ENCODE data around the gene TUBB2B. TPM values are rescaled to one million over a fixed set of nuclear protein-coding genes. Genes with fewer than 3 reads are reported as not detected.

Gene TUBB2B
- total and polyA plus RNA-seq, 10 of the 15 experiments (the other 5 are each of a cell fraction or from before 2014, with no cell fraction given): 2.6 to 75.2 (median 21.2) TPM

GRCh38 chr6:3175715-3176402, 51.6 kb downstream of the TUBB2B start:
- ATAC-seq: no peak
- intact Hi-C loops (cut with micrococcal nuclease; ENCODE audit: unreplicated experiment): no loop called here
- no peaks in the 10 kb centered on the region for H3K9me3 ChIP-seq (replicated peaks; ENCODE audit: control insufficient read depth, insufficient read depth, low read length)
- RAD21 ChIA-PET (ENCODE audit: unreplicated experiment): no interaction called here
- no peak for FAIRE-seq
- H3K27me3 ChIP-seq (replicated peaks in 1 of 2; ENCODE audit: control insufficient read depth in 2 of 2, insufficient read depth in 2 of 2, low read length in 1 of 2): no peaks in the 10 kb centered on the region
- 33% methylated on average over 11 of the region's 11 CpGs for WGBS (ENCODE audit: insufficient coverage, insufficient replicate concordance, low lambda C conversion rate, missing lambda C conversion rate)
- POLR2A ChIA-PET: no interaction called here
- H2AFZ ChIP-seq (ENCODE audit: control insufficient read depth, low read depth, low read length): no peak overlapping the region
- H3K4me1 ChIP-seq (ENCODE audit: control insufficient read depth, insufficient read depth, low read length): no peaks in the 10 kb centered on the region
- no peaks in the 10 kb centered on the region for H3K36me3 ChIP-seq (ENCODE audit: control insufficient read depth in 2 of 2, insufficient read depth in 2 of 2, low read length in 1 of 2)
- in situ Hi-C loops (cut with MboI): no loop called here
- H3K79me2 ChIP-seq (ENCODE audit: control insufficient read depth, insufficient read depth, low read length): no peaks in the 10 kb centered on the region
- H3K4me2 ChIP-seq (ENCODE audit: control insufficient read depth, insufficient read depth): no peak overlapping the region
- TF ChIP-seq HCFC1 (IDR thresholded peaks at IDR 0.05; ENCODE audit: low read length) (no peak), POLR2A (IDR thresholded peaks at IDR 0.05; ENCODE audit: low read depth, low read length) (no peak), SMARCA5 (IDR thresholded peaks at IDR 0.05) (no peak), KDM1A (IDR thresholded peaks at IDR 0.05; ENCODE audit: borderline replicate concordance) (no peak), TARDBP (IDR thresholded peaks at IDR 0.05; ENCODE audit: borderline replicate concordance) (no peak), HDAC6 (IDR thresholded peaks at IDR 0.05; ENCODE audit: unreplicated experiment) (no peak), E2F4 (IDR thresholded peaks at IDR 0.05; ENCODE audit: low read depth, low read length) (no peak), RFX5 (IDR thresholded peaks at IDR 0.05; ENCODE audit: low read depth, low read length) (no peak), ZZZ3 (IDR thresholded peaks at IDR 0.05; ENCODE audit: control insufficient read depth, insufficient read length, low read depth) (no peak), MAX (IDR thresholded peaks at IDR 0.05; ENCODE audit: low read depth, low read length) (no peak), ETV6 (conservative IDR thresholded peaks at IDR 0.05 in 1 of 2, IDR thresholded peaks at IDR 0.05 in 1 of 2; ENCODE audit: borderline replicate concordance in 1 of 2, low read depth in 1 of 2) (no peak)
- no peaks in the 10 kb centered on the region for H4K20me1 ChIP-seq (ENCODE audit: control insufficient read depth, insufficient read depth)
- no peak overlapping the region for H3K27ac ChIP-seq (ENCODE audit: control insufficient read depth, insufficient read depth)
- no peak for DNase-seq (ENCODE audit: low read depth, low spot score)
- SMC1A ChIA-PET (ENCODE audit: uncharacterized antibody, unreplicated experiment): interaction anchor here (0.6 kb wide), 1 partner anchor 20 kb away, joined by 3 read pairs; no protein-coding TSS in a partner anchor
- no peak overlapping the region for H3K9ac ChIP-seq (ENCODE audit: control insufficient read depth, insufficient read depth, low read length)
- no peak overlapping the region for H3K4me3 ChIP-seq
- BruUV-seq (replicated peaks): no TSS peak
- CTCF ChIA-PET: no interaction called here

Other genes starting within 250 kb of the TUBB2B start
- gene NQO2, start 227.8 kb downstream of the TUBB2B start, total RNA-seq (2014; rRNA removed): 0.68 and 0.76 TPM in 2 replicates
- gene NQO2, start 227.8 kb downstream of the TUBB2B start, total RNA-seq (2014; rRNA removed; fragmentation: Illumina TruSeq; extraction: Trizol): 0.64 and 0.81 TPM in 2 replicates
- 1.3 and 2.2 TPM in 2 replicates for gene NQO2, start 227.8 kb downstream of the TUBB2B start, total RNA-seq (2021)
- 0.73 and 1.1 TPM in 2 replicates for gene NQO2, start 227.8 kb downstream of the TUBB2B start, polyA plus RNA-seq (2011; rRNA removed)
- gene NQO2, start 227.8 kb downstream of the TUBB2B start, polyA plus RNA-seq (2014; fragmentation: Illumina TruSeq; extraction: Trizol): 0.29 and 0.79 TPM in 2 replicates
- gene NQO2, start 227.8 kb downstream of the TUBB2B start, polyA plus RNA-seq (2014; fragmentation: Nextera tagmentation; extraction: Ambion mirVana): under 1 TPM; 0.55 to 0.66 TPM
- 0.76 and 1.2 TPM in 2 replicates for gene NQO2, start 227.8 kb downstream of the TUBB2B start, polyA plus RNA-seq (2014; rRNA removed)
- 1 to 10 TPM; 2.4 to 2.6 TPM for gene NQO2, start 227.8 kb downstream of the TUBB2B start, polyA plus RNA-seq (2016; fragmentation: Nextera tagmentation; extraction: Ambion mirVana)
- 6.5 TPM in 2 replicates for gene RIPK1, start 159.2 kb downstream of the TUBB2B start, total RNA-seq (2014; rRNA removed)
- gene RIPK1, start 159.2 kb downstream of the TUBB2B start, total RNA-seq (2014; rRNA removed; fragmentation: Illumina TruSeq; extraction: Trizol): 6.6 and 6.8 TPM in 2 replicates
- 6.4 and 7.2 TPM in 2 replicates for gene RIPK1, start 159.2 kb downstream of the TUBB2B start, total RNA-seq (2021)
- gene RIPK1, start 159.2 kb downstream of the TUBB2B start, polyA plus RNA-seq (2011; rRNA removed): 11.2 and 12.5 TPM in 2 replicates
- gene RIPK1, start 159.2 kb downstream of the TUBB2B start, polyA plus RNA-seq (2014; fragmentation: Illumina TruSeq; extraction: Trizol): 9.4 and 10.9 TPM in 2 replicates
- 1 to 10 TPM; 1.6 to 2.2 TPM for gene RIPK1, start 159.2 kb downstream of the TUBB2B start, polyA plus RNA-seq (2014; fragmentation: Nextera tagmentation; extraction: Ambion mirVana)
- gene RIPK1, start 159.2 kb downstream of the TUBB2B start, polyA plus RNA-seq (2014; rRNA removed): 5.1 and 6.2 TPM in 2 replicates
- gene RIPK1, start 159.2 kb downstream of the TUBB2B start, polyA plus RNA-seq (2016; fragmentation: Nextera tagmentation; extraction: Ambion mirVana): 1 to 10 TPM; 3.8 to 5.1 TPM
- 11.3 and 12.2 TPM in 2 replicates for gene BPHL, start 108.9 kb downstream of the TUBB2B start, total RNA-seq (2014; rRNA removed)
- 10.9 and 12.9 TPM in 2 replicates for gene BPHL, start 108.9 kb downstream of the TUBB2B start, total RNA-seq (2014; rRNA removed; fragmentation: Illumina TruSeq; extraction: Trizol)
- 12.9 and 13.7 TPM in 2 replicates for gene BPHL, start 108.9 kb downstream of the TUBB2B start, total RNA-seq (2021)
- 11.2 and 11.8 TPM in 2 replicates for gene BPHL, start 108.9 kb downstream of the TUBB2B start, polyA plus RNA-seq (2011; rRNA removed)
- 10.8 and 11.7 TPM in 2 replicates for gene BPHL, start 108.9 kb downstream of the TUBB2B start, polyA plus RNA-seq (2014; fragmentation: Illumina TruSeq; extraction: Trizol)
- gene BPHL, start 108.9 kb downstream of the TUBB2B start, polyA plus RNA-seq (2014; fragmentation: Nextera tagmentation; extraction: Ambion mirVana): 10 to 100 TPM in 1 of 2 experiments, 1 to 10 TPM in 1; 8.0 to 12.9 TPM
- 13.3 and 13.8 TPM in 2 replicates for gene BPHL, start 108.9 kb downstream of the TUBB2B start, polyA plus RNA-seq (2014; rRNA removed)
- gene BPHL, start 108.9 kb downstream of the TUBB2B start, polyA plus RNA-seq (2016; fragmentation: Nextera tagmentation; extraction: Ambion mirVana): 10 to 100 TPM; 15.9 to 17.8 TPM
- 47.0 and 49.5 TPM in 2 replicates for gene TUBB2A, start 70.1 kb downstream of the TUBB2B start, total RNA-seq (2014; rRNA removed)
- 17.8 and 22.7 TPM in 2 replicates for gene TUBB2A, start 70.1 kb downstream of the TUBB2B start, total RNA-seq (2014; rRNA removed; fragmentation: Illumina TruSeq; extraction: Trizol)
- gene TUBB2A, start 70.1 kb downstream of the TUBB2B start, total RNA-seq (2021): 46.6 and 47.6 TPM in 2 replicates
- gene TUBB2A, start 70.1 kb downstream of the TUBB2B start, polyA plus RNA-seq (2011; rRNA removed): 2.3 and 4.9 TPM in 2 replicates
- 9.6 and 23.1 TPM in 2 replicates for gene TUBB2A, start 70.1 kb downstream of the TUBB2B start, polyA plus RNA-seq (2014; fragmentation: Illumina TruSeq; extraction: Trizol)
- gene TUBB2A, start 70.1 kb downstream of the TUBB2B start, polyA plus RNA-seq (2014; fragmentation: Nextera tagmentation; extraction: Ambion mirVana): 1 to 10 TPM; 2.2 to 6.0 TPM
- 46.1 and 49.3 TPM in 2 replicates for gene TUBB2A, start 70.1 kb downstream of the TUBB2B start, polyA plus RNA-seq (2014; rRNA removed)
- gene TUBB2A, start 70.1 kb downstream of the TUBB2B start, polyA plus RNA-seq (2016; fragmentation: Nextera tagmentation; extraction: Ambion mirVana): 10 to 100 TPM; 39.5 to 44.0 TPM
- gene PSMG4, start 31.3 kb upstream of the TUBB2B start, total RNA-seq (2014; rRNA removed): 51.4 and 56.9 TPM in 2 replicates
- gene PSMG4, start 31.3 kb upstream of the TUBB2B start, total RNA-seq (2014; rRNA removed; fragmentation: Illumina TruSeq; extraction: Trizol): 19.6 and 22.8 TPM in 2 replicates
- 32.4 and 32.9 TPM in 2 replicates for gene PSMG4, start 31.3 kb upstream of the TUBB2B start, total RNA-seq (2021)
- gene PSMG4, start 31.3 kb upstream of the TUBB2B start, polyA plus RNA-seq (2011; rRNA removed): 25.3 and 26.6 TPM in 2 replicates
- 8.2 and 11.4 TPM in 2 replicates for gene PSMG4, start 31.3 kb upstream of the TUBB2B start, polyA plus RNA-seq (2014; fragmentation: Illumina TruSeq; extraction: Trizol)
- gene PSMG4, start 31.3 kb upstream of the TUBB2B start, polyA plus RNA-seq (2014; fragmentation: Nextera tagmentation; extraction: Ambion mirVana): 10 to 100 TPM in 1 of 2 experiments, 1 to 10 TPM in 1; 7.1 to 14.2 TPM
- gene PSMG4, start 31.3 kb upstream of the TUBB2B start, polyA plus RNA-seq (2014; rRNA removed): 62.6 and 67.1 TPM in 2 replicates
- 10 to 100 TPM; 54.6 to 59.3 TPM for gene PSMG4, start 31.3 kb upstream of the TUBB2B start, polyA plus RNA-seq (2016; fragmentation: Nextera tagmentation; extraction: Ambion mirVana)
- 1.7 and 1.9 TPM in 2 replicates for gene SLC22A23, start 229.4 kb upstream of the TUBB2B start, total RNA-seq (2014; rRNA removed)
- 0.67 and 0.88 TPM in 2 replicates for gene SLC22A23, start 229.4 kb upstream of the TUBB2B start, total RNA-seq (2014; rRNA removed; fragmentation: Illumina TruSeq; extraction: Trizol)
- 2.4 and 3.0 TPM in 2 replicates for gene SLC22A23, start 229.4 kb upstream of the TUBB2B start, total RNA-seq (2021)
- gene SLC22A23, start 229.4 kb upstream of the TUBB2B start, polyA plus RNA-seq (2011; rRNA removed): 0.14 and 0.42 TPM in 2 replicates
- 0.33 and 0.94 TPM in 2 replicates for gene SLC22A23, start 229.4 kb upstream of the TUBB2B start, polyA plus RNA-seq (2014; fragmentation: Illumina TruSeq; extraction: Trizol)
- gene SLC22A23, start 229.4 kb upstream of the TUBB2B start, polyA plus RNA-seq (2014; fragmentation: Nextera tagmentation; extraction: Ambion mirVana): under 1 TPM; 0.20 to 0.24 TPM
- 1.1 and 1.4 TPM in 2 replicates for gene SLC22A23, start 229.4 kb upstream of the TUBB2B start, polyA plus RNA-seq (2014; rRNA removed)
- under 1 TPM; 0.55 to 0.81 TPM for gene SLC22A23, start 229.4 kb upstream of the TUBB2B start, polyA plus RNA-seq (2016; fragmentation: Nextera tagmentation; extraction: Ambion mirVana)

Data from GM12878 (cell line).